T1000 (cell line): Measurements from ENCODE around the gene GAK.

Experiments
- DNase-seq: peaks from one replicate; lab custom pipeline; 2025; ENCODE audit warnings: mixed read lengths; lab: John Stamatoyannopoulos, UW

The GAK gene

DNA sequence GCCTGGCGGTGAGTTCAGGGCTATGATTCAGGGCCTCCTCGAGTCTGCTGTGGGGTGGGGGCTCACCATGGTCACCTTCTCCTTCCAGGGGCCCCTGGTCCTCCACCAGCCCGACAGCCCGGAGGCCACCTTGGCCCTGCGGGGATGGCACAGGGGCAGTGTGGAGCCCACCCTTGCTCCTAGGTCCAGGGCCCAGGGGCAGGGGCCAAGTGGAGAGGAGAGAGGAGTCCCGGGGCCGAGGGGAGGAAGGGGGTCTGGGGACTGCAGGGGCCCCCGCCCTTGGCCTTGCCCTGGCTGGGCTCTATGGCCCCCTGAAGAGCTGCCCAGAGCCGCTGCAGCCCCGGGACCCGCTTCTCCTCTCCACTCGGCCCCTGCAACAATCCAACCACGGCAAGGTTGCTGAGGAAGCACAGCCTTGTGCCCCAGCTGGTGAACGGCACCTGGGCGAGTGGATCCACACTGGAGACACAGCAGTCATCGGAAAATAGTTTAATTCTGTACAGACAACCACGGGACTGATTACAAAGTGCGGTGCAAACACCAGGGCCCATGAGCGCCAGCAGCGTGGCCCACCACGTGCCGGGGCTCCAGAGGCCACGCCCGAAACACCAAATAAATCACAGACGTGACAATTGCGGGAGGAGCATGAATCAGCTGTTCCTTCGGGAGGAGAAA, 83.2 kb downstream of the GAK start:
- no peak for DNase-seq

DNA sequence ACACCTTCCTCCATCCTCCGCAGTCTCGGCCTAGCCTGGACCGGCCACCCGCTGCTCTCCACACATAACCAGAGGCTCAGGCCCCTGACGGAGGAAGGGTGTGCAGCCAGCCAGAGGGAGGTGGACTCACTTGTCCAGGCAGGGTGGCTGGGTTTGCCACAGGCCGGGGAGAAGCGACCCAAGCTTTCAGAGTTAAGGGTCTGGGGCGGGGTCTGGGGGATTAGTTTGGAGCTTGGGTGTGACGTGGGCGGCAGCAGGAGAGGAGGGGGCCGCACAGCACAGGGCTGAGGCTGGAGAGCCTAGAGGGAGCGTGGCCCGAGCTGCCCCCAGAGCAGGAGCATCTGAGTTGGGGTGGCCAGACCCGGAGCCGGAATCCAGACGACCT, 83.8 kb downstream of the GAK start:
- DNase-seq = no peak

DNA sequence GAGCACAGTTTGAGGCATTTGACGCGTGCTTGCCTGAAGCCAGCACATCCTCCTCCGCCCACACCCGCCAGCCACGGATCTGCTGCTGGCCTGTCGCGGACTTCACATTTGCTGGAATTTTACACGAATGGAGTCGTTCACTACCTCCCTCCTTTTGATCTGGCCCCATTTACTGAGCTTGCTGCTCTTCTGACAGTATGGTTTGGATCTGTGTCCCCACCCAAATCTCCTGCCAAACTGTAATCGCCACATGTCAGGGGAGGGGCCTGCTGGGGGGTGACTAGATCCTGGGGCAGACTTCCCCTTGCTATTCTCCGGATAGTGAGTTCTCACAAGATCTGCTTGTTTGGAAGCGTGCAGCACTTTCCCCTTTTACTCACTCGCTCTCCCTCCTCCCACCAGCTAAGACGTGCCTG, 86.3 kb downstream of the GAK start:
- DNase-seq = no peak

DNA sequence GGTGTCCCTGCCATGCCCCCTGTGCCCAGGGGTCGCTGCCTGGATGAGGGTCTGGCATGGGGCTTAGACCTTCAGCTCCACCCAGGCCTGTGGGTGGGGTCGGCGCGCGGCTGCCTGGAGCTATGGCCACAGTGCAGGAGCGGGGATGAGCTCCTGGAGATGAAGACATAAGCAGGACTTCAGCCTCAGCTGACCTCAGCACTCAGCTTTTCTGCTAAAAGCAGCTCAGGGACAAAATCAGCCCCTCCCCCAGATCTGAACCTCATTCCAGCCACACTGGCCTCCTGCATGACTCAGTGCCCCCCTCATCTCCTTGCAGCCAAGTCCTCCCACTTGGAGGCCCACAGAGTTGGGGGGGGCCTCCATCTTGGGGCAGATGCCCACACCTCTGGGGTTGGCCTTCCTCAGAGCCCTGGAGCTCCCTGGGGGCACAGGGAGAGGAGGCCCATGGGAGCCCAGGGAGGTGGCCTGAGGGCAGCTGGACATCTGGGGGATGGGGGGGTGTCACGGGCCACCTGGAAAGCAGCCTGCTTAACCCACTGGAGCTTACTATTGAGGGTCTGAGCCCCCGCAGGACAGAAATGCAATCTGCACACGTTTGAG, 86.8 kb downstream of the GAK start:
- no peak for DNase-seq

DNA sequence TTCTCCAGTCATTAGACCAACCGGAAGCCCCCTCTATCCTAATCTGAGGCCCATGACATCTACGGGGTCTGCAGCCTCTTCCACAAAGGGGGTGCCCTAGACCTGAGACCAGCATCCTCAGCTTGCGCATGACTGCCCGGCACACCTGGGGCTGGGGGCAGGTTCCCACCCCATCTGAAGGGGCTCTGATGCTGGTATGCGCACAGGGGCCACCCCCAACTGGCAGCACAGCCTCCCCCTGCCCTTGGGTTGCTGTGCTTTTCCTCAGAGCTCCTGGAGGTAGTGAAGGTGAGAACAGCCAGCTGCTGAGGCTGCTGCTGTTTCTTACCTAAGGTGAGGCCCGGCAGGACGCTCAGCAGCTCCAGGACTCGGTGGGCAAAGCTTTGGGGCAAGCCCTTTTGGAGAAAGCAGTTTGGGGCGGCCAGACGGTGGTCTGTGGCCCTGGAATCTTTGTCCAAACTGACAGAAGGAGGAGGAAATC, 87.3 kb downstream of the GAK start:
- no peak for DNase-seq

DNA sequence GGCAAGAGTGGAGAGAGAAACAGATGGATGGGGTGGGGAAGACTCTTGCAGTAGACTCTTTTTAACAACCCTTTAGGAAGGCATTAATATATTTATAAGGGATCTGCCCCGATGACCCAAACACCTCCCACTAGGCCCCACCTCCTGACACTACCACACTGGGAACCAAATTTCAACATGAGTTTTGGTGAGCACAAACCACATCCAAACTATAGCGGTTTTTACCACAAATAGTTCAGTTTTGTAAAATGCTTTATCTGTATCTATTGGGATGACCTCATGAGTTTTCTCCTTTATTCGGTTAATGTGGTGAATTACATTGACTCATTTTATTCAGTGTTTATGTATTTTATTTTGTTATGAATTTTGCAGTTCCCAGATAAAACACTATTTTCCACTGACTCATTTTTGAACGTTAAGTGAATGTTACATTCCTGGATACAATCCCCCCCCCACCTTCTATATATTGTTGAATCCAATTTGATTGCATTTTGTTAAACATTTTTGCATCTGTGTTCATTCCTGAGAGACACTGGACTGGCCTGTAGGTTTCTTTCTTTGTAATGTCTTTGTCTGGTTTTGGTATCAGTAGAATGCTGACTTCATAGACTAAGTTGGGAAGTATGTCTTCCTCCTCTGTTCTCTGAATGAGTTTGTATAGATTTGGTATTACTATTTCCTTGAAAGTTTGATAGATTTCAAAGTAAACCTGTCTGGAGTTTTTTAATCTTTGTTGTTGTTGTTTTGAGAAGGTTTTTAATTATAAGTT, 92.3 kb downstream of the GAK start:
- DNase-seq = no peak

DNA sequence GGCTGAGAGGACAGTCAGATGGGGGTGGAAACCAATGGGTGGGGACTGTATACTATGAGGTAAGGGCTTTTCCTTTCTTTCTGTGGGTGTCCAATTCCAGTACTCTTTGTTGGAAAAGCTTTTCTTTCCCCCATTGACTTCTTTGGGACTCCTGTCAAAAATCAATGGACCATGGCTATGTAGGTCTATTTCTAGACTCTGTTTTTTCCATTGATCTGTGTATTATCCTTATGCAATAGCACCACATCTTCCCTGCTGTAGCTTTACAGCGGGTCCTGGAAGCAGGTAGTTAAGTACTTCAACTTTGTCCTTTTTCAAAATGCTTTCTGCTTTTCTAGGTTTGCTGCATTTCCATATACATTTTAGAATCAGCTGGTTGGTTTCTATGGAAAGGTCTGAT, 94.3 kb downstream of the GAK start:
- DNase-seq = no peak

DNA sequence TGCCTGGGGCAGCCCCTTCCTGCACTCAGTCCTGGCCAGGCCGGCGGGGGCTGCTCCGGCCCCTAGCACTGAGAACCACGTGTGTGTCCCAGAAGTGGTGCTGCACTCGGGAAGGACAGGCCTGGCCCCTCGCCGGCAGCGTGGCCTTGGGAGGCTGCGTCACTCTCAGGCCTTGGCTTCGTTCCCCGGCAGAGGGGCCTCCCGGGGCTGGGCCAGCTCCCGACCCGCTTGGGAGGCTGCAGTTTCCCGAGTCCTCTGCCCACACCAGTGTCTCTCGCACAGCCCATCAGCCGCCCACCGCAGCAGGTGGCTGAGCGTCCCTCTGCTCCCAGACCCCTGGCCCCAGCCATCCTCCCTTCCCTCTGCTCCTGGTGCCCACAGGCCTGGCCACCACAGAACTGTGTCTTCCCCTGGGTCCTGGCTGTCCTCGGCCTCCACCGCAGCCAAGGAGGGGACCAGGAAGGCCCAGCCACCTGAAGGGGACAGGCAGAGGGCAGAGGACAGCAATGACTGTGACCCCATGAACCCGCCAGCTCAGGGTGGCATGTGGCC, 95.3 kb downstream of the GAK start:
- no peak for DNase-seq

DNA sequence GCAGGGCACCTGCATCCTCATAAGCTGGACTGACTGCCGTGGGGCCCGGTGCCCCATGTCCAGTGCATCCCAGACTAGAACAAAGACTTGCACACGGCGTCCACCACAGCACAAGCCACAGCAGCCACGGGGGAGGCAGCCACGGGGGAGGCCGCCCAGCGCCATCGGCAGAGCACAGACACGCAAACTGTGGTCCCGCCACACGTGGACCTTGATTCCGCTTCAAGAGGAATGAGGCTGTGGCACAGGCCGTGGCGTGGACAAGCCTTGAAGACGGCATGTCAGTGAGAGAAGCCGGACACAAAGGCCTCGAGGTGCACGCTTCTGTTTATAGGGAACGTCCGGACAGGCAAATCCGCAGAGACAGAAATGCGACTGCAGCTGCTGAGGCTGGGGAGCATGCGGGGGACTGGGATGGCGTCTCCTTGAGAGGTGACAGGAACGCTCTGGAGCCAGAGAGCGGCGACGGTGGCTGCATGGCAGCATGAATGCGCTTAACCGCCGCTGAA, 96.1 kb downstream of the GAK start:
- no peak for DNase-seq

DNA sequence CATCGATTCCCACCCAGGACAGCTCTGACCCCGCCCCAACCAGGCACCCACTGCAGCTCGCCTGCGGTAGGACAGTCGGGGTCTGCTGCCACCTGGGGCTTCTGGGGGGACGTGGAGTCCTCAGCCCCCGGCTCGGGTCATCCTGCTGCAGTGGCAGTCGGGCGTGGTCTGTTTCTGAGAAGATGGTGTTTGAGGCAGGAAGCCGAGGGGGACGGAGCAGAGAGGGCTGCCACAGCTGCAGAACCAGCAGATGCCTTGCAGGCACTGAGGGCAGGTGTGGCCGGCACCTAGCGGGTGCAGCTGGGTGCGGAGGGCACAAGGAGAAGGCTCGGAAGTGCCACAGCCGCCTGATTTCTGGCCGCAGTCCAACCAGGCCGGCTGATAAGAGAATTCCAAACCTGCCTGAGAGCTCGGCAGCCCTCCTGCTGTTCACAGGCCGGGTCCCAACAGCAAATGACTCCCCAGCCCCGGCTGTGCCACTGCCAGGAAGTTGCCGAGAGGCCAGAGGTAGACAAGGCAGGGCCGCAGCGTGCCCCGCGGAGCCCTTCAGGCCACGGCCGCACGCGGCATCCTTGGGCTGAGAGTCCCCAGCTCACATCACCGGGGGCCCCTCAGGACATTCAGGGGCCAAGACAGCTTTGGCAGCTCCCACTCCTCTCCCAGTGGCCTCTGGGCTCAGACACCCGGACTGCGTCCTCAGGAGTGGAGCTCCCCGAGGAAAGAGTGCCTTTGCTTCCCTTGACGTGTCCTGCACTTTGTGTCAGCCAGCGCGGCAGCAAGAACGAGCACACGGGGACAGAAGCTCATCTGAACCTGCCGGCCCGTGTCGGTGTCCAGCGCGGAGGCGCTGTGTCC, 96.7 kb downstream of the GAK start:
- no peak for DNase-seq

DNA sequence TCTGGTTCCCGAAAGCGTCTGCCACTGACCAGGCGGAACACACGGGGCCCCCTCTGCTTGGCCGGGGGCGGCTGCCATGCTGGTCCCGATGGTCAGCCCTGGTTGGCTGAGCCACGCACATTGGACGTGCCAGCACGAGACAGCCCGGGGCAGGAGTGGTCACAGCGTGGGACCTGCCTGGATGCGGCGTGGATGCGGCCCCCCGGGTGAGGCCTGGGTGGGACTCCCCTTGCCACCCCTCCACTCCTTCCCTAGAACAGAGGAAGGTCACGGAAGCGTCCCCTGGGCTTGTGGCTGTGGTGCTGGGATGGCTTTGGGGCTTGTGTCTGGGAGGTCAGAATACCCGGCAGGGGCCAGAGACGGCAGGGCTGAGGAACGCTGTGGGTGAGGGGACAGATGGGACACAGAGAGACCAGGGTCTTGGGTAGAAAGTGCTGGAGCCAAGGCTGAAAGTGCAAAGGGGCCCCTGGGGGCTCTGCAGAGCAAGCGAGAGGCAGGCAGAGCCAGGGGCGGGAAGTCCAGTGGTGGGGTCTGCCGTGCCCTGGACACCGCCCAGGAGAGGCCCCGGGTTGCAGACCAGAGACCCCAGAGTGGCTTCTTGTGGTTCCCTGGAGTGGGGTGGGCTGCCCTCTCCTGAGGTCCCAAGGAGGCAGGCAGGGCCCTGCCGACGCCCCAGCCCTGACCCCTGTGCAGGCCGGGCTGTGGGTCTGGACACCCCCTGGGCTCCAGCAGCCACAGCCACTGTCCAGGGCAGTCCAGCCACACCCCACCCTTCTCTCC, 97.6 kb downstream of the GAK start:
- no peak for DNase-seq

DNA sequence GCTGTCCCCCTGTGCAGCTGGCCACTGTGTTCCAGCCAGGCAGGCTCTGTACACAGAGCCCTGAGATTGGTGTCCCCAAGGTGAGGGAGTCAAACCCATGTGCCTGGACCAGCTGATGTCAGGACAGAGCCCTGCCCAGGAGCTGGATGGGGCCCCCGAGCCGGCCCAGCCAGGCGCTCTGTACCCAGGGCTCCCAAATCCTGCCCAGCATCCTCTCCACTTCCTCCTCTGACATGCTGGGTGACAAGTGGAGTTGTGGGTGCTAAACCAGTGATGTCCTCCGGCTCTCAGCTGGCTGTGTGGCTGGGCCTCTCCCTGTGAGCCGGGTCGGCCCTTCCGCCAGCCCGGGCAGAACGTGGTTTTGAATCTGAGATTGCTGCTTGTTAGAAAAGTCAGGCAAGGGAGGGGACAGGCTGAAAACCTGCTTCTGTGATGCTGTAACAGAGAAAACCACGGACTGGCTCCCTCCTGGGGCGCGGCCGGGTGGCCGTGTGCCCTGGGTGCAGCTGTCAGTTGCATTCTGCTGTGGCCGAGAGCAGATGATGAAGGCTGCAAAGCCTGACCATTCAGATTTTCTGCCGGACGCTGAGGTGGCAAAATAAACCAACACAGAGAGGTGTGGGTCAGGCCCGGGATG, 98.3 kb downstream of the GAK start:
- DNase-seq = no peak

DNA sequence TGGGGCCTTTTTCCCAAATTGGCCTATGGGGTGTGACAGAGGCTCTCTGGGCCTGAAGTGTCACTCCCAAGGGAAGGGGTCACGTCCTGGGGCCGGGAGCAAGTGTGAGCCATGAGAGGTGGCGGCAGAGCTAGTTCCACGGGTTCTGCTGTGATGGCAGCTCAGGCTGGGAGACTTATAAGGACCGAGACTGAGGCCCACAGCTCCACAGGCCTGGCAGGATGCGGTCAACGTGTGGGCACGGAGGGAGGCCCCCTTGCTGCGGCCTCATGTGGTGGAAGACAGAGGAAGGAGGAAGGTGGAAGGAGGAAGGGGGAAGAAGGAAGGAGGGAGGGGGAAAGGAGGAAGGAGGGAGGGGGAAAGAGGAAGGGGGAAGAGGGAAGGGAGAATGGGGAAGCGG, 99.0 kb downstream of the GAK start:
- no peak for DNase-seq

DNA sequence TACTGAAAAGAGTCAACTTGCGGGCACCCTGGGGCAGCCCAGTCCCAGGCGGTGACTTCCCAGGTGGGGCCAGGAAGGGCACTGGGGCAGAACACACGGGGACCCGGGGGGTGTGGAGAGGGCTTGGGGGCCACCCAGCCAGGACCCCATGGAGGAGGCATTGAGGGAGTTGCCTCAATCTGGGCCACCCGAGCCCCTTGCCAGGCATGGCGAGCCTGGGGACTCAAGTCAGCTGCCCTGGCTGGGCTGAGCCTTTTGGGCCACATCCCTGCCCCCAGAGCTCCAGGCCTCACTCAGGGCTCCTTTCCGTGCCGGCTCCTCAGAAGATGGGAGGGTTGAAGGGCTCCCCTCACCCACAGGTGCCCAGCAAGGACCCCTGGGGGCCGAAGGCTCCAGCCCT, 99.6 kb downstream of the GAK start:
- no peak for DNase-seq

DNA sequence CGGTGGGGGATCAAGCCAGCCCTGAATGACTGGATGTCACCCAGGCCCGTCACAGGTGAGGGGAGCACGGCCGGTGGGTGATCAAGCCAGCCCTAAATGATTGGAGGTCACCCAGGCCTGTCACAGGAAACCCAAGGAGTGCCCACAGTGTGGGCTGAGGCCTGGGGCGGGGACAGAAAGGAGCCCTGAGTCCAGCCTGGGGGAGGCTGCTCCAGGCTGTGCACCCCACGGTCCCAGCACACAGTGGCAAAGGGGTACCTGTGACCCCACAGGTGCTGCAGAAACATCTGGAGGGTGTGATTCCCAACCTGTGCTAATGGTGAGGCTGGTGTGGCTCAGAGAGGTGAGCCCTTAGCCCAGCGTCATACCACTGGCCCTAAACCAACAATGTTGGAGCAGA, 100.0 kb downstream of the GAK start:
- no peak for DNase-seq

DNA sequence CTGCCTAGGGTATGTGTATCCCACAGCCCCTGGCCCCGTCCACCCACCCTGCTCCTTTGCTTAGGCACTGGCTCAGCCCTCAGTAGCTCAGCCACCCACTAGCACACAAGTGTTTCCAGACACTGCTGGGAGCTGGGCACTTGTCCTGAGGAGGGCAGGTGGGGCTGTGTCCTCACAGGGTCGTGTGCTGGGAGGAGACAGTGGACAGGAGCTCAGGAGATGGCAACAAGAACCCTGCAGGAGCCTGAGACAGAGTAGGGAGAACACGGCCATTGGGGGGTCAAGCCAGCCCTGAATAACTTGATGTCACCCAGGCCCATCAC, 100.7 kb downstream of the GAK start:
- DNase-seq = no peak

DNA sequence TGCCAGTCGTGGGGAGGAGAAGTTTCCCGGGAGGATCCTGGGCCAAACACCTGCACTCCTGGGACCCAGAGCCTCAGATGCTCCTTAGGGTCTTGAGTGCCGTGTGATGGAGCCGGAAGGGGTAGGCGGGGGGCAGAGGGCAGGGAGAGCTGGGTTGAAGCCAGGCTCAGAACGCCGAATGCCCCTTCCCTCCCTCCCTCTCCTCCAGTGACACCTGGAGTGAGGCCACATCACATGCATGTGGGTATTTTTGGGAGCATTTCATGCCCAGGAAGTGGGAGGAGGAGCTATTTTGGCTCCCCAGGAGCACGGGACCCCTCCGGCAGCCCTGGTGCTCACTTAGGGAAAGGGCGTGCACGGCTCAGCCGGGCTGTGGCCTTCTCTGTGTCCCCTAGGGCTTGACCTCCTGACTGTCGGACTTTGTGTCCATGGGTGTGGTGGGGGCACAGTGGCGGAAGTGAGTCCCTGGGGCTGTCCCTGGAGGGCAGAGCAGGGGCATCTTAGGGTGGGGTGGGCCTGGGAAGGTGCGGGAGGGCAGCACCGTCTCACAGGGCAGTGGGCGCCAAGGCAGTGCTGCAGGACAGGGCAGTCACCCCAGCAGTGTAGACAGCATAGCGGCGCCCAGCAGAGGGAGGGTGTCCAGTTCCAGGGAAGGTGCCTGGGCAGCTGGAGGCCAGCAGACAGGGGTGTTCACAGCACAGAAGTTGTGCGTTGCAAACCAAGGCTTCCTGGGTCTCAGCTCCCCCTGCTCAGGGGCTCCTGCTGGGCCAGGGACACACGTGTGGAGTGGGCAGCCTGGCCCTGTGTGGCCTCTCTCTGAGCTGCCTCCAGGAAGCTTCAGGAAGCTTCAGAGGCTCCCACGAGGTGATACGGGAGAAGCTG, 101.3 kb downstream of the GAK start:
- DNase-seq = no peak

DNA sequence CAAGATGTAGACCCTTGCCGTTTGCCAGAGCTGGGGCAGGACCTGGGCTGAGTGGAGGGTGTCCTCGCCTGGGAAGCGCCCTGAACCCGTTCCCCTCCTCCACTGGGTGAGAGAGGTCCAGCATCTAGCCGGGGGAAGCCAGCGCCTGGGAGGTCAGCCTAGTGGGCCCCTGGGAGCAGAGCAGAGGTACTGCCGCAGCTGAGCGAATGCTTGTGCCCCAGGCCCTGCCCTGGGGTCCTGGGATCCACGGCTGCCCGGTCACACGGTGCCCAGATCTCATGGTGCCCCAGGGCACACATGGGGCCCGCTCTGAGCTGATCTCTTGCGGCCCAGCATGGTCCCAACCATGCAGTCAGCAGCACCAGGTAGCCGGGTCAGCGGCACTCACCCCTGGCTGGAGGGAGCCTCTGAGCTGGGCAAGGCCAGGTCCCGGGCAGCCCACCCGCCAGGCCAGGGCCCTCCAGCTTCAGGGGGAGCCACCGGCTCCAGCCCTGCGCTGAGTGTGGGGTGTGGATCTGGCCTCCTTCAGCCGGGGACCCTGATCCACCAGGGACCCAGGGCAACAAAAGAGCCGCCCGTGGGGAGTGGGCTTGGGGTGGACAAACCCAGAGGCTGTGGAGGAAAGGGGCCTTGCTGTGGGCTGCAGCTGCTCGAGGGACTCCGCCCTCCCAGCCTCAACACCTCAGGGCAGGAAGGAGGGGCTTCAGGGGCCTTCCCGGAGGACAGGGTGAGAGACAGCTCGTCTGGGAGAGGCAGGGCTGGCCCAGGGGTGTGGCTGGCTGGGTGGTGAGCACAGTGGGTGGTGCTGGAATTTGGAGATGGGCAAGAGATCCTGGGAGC, 102.1 kb downstream of the GAK start:
- DNase-seq = no peak

DNA sequence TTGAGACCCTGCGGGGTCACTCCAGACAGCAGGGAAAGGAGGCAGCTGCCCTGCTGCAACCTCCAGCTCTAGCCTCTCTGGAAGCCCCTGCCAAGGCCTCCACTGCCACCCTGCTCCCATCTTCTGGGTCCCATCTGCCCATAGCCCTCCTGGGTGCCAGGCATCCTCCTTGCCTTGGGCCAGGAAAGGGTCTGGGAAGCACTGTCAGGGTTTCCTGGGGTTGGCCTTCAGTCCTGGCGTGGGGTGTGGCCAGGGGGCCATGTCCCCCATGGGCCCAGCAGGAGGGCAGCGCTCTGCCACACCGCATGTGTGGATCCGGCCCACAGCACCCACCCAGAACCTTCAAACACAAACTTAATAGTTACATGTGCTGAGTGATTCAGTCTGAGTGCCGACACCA, 102.8 kb downstream of the GAK start:
- DNase-seq = no peak
